Right lobe of liver (tissue), 4 donors: ENCODE results near the gene LUZP1.

Experiments used
- POLR2A ChIP-seq: fragments of 450-650 bp; IDR thresholded peaks from one replicate; pipeline ENCODE4 v1.6.1; 2017; ENCODE audit warnings: antibody characterized with exemption, mild to moderate bottlenecking
- TF ChIP-seq, protein P1 (sequence below), 4 donors: fragments of 200-600 bp in 3 of 4; fragments of 450-650 bp in 1 of 4; IDR thresholded peaks; one replicate each; pipeline versions ENCODE4 v1.5.1 to v1.8.0; 2016 to 2022; ENCODE audit warnings: antibody characterized with exemption in 4 of 4, mild to moderate bottlenecking in 2 of 4
- donor health status: DM: no; HTN: no; CAD: no.
- donor health status: DM: no; HTN: no; CAD: no.
- donor health status: DM: no; HTN: yes; CAD: no.

DNA sequence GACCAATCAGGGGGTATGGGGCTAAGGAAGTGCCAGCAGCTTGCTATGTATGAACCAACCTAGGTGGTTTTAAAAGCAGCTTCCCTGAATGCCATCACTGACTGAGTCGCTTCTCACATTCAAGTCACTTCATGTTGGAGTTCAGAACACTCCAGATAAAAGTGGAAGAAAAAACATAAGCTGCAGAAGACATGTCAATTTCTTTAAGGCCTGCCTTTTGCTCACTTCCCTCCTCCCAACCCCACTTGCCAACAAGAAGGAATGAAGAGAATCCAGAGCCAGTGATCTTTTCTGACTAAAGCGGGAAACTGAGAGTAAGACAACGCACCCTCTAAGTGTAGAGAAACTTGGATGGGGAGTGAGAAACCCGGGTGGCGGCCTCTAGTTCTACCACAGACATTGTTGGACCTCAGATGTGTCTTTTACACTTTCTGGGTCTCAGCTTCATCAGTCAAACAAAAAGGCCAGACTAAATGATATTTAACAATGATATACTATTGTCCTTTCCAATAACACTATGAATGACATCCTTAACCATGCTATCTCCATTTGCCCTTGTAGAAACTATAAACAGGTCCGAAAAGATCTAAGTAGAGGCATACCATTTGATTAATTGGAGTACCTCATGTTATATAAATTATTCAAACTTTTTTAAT is 54.1 kb downstream of the LUZP1 start:
- TF ChIP-seq POLR2A = no peak
- TF ChIP-seq, protein P1, sequence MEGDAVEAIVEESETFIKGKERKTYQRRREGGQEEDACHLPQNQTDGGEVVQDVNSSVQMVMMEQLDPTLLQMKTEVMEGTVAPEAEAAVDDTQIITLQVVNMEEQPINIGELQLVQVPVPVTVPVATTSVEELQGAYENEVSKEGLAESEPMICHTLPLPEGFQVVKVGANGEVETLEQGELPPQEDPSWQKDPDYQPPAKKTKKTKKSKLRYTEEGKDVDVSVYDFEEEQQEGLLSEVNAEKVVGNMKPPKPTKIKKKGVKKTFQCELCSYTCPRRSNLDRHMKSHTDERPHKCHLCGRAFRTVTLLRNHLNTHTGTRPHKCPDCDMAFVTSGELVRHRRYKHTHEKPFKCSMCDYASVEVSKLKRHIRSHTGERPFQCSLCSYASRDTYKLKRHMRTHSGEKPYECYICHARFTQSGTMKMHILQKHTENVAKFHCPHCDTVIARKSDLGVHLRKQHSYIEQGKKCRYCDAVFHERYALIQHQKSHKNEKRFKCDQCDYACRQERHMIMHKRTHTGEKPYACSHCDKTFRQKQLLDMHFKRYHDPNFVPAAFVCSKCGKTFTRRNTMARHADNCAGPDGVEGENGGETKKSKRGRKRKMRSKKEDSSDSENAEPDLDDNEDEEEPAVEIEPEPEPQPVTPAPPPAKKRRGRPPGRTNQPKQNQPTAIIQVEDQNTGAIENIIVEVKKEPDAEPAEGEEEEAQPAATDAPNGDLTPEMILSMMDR (IDR thresholded peaks at IDR 0.05) = no peak
